Activated CD8-positive, alpha-beta memory T cell treated with anti-CD3 and anti-CD28 coated beads, Interleukin-2, amount 10 ng/mL, durations not matched to agents 7 days and 5 days (primary cell): Measurements from ENCODE around the gene EIF4A2. TPM values are rescaled to one million over a fixed set of nuclear protein-coding genes. Genes with fewer than 3 reads are reported as not detected.

Experiments
- ATAC-seq: fragments of 150-1000 bp; cut with Tn5 transposase; one replicate; pipeline ENCODE4 v1.10.0; 2021; ENCODE audit warnings: moderate library complexity
- CTCF ChIA-PET: fragments of 350-600 bp; sonication (Branson Sonifier 250); formaldehyde crosslinking; loops from one replicate; lab custom pipeline; 2021; ENCODE audit warnings: antibody characterized with exemption; lab: Charles Lee
- DNase-seq: peaks from one replicate; pipeline ENCODE4 v3.0.0-alpha.2; 2020
- H3K27ac Mint-ChIP-seq: one replicate; pipeline ENCODE4 v1.8.0; 2021; ENCODE audit warnings: mild to moderate bottlenecking, mixed read lengths
- H3K27me3 Mint-ChIP-seq: one replicate; pipeline ENCODE4 v1.8.0; 2021; ENCODE audit warnings: mixed read lengths
- H3K36me3 Mint-ChIP-seq: one replicate; pipeline ENCODE4 v1.8.0; 2021; ENCODE audit warnings: mild to moderate bottlenecking, mixed read lengths
- H3K4me1 Mint-ChIP-seq: one replicate; pipeline ENCODE4 v1.8.0; 2021; ENCODE audit warnings: mixed read lengths
- H3K4me3 Mint-ChIP-seq: one replicate; pipeline ENCODE4 v1.8.0; 2021; ENCODE audit warnings: mild to moderate bottlenecking, moderate library complexity, mixed read lengths
- H3K9me3 Mint-ChIP-seq: one replicate; pipeline ENCODE4 v1.8.0; 2022; ENCODE audit warnings: low read depth, mixed read lengths
- total RNA-seq, 2 experiments: library from RNA; stranded (reverse); gene quantifications; one replicate each; pipeline ENCODE4 v1.2.3, GENCODE V29; 2021

The EIF4A2 gene
- total RNA-seq, 2 experiments from 2014 or later, result 374 to 441 TPM

DNA sequence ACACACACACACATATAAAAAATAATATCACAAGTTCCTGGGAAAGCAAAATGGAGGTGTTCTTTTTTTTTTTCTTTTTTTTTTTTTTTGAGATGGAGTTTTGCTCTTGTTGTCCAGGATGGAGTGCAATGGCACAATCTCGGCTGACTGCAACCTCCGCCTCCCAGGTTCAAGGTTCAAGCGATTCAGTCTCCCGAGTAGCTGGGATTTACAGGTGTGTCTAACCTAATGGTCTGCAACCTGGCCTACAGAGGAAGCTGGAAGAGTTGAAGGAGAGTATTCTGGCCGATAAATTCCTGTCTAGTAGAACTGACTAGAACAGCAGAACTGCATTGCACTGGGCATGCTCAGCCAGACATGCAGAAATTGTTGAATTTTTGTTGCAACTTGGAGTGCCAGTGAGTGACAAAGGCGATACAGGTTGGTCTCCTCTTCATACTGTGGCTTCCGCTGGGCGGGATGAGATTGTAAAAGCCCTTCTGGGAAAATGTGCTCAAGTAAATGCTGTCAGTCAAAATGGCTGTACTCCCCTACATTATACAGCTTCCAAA lies 22.4 kb upstream of the EIF4A2 start:
- CTCF ChIA-PET, result interaction anchor here (0.9 to 1.2 kb wide), 2 partner anchors 144 to 147 kb away, joined by 3 to 4 read pairs; no protein-coding TSS in a partner anchor
- Mint-ChIP-seq H3K27ac (no peak overlapping the region), H3K4me1 (no peaks in the 10 kb centered on the region), H3K4me3 (no peak overlapping the region), H3K27me3 (no peaks in the 10 kb centered on the region), H3K9me3 (no peaks in the 10 kb centered on the region), H3K36me3 (no peaks in the 10 kb centered on the region)
- ATAC-seq (no peak), DNase-seq (no peak)

DNA sequence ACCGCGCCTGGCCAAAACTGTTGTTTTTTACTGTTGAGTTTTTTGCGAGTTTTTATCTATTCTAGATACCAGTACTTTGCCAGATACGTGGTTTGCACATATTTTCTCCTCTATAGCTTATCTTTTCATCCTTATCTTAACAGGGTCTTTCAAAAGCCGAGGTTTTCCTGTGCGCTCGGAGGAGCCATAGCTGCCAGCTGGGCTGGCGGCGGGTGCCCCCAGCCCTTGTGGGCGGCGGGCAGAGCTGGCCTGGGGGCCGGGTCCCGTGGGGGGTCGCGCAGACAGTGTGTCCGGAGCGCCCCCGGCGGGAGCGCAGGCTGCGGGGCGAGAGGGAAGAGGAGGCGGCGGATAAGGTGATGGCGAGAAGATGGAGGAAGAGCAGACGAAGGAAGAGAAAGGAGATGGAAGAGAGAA lies 11.1 kb upstream of the EIF4A2 start:
- Mint-ChIP-seq H3K27me3 (no peaks in the 10 kb centered on the region), H3K36me3 (no peaks in the 10 kb centered on the region), H3K27ac (peak overlapping the region; percentile 88), H3K4me3 (peak overlapping the region; percentile 78), H3K4me1 (peaks cover 22% of the 10 kb centered on the region), H3K9me3 (no peaks in the 10 kb centered on the region)
- CTCF ChIA-PET, result interaction anchor here (1.0 to 2.2 kb wide), 7 partner anchors 11 to 157 kb away, joined by 3 to 17 read pairs (median 7); partner anchors contain the start of gene EIF4A2
- ATAC-seq (peak; percentile 52), DNase-seq (peak; percentile 41)

DNA sequence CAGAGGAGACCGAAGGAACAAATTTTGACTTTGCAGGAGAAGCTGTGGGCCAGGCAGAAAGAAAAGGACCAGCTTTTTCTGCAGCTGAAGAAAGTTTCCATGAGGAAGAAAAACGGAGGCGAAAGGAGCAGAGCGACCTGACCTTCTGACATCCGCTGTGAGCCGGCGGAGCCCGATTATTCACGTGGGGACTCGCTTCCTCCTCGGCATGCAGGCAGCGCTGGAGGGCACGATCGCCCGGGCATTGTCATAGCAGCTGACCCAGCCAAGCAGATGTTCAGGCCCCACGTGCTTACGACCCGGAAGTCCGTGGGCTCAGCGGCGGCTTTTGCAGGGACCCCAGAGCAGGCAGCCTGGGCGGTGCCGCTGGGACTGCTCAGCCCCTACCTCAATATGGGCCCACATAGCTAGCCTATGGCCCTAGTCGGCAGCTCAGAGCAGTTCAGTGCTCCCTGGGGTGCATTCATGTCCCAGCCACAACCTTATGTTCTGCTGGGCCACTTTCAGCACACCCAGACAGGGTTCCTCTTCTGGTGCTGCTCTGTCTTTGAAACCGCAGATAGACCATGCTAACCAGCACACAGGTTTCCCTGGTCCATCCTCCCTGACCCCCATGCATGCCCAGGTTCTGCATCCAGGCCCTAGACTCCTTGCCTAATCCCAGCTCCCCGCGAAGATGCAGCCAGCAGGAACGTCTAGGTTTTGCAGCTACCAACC lies 10.5 kb upstream of the EIF4A2 start:
- Mint-ChIP-seq H3K4me1 (peaks cover 22% of the 10 kb centered on the region), H3K4me3 (peak overlapping the region; percentile 78), H3K36me3 (no peaks in the 10 kb centered on the region), H3K27me3 (no peaks in the 10 kb centered on the region), H3K9me3 (no peaks in the 10 kb centered on the region), H3K27ac (peak overlapping the region; percentile 88)
- ATAC-seq (peak; percentile 95), DNase-seq (peak; percentile 88)
- CTCF ChIA-PET, result interaction anchor here (0.7 to 2.2 kb wide), 8 partner anchors 10 to 158 kb away, joined by 3 to 17 read pairs (median 6); partner anchors contain the start of gene EIF4A2

DNA sequence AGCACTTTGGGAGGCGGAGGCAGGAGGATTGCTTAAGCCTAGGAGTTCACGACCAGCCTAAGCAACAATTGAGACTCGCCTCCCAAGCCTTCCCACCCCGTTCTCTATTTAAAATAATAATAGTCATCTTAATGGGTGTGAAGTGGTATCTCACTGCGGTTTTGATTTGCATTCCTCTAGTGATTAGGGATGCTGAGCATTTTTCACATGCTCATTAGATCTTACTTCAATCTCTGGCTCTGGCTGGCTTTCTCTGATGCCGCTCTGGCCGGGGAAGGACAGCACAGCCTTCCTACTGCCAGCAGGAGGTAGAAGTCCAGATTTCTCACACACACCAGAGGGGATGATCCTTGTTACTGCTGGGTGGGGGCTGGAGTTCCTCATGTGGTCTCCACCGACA lies 7.4 kb upstream of the EIF4A2 start:
- H3K36me3 Mint-ChIP-seq, result no peaks in the 10 kb centered on the region
- CTCF ChIA-PET, result interaction anchor here (0.7 kb wide), 1 partner anchor 159 kb away, joined by 3 read pairs; no protein-coding TSS in a partner anchor
- no peaks in the 10 kb centered on the region for H3K27me3 Mint-ChIP-seq
- ATAC-seq (no peak), DNase-seq (no peak)
- H3K9me3 Mint-ChIP-seq, result no peaks in the 10 kb centered on the region
- H3K4me1 Mint-ChIP-seq, result peaks cover 21% of the 10 kb centered on the region
- no peak overlapping the region for H3K4me3 Mint-ChIP-seq
- H3K27ac Mint-ChIP-seq, result no peak overlapping the region

DNA sequence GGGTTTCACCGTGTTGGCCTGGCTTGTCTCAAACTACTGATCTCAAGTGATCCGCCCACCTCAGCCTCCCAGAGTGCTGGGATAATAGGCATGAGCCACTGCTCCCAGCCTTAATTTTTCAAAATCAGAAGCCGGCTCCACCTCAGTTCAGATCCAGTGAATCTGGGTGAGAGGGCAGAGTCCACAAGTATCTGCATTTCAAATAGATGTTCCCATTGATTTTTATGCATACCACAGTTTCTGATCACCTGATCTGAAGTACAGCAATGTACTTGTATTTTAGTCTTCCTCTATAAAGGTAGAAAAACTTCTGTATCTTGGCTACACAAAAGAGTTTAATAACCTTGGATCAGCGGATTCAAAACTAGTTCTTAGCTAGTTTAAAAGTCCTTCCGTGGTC lies 4.2 kb upstream of the EIF4A2 start:
- peaks cover 9% of the 10 kb centered on the region for H3K36me3 Mint-ChIP-seq
- H3K27me3 Mint-ChIP-seq, result peaks cover 2% of the 10 kb centered on the region

DNA sequence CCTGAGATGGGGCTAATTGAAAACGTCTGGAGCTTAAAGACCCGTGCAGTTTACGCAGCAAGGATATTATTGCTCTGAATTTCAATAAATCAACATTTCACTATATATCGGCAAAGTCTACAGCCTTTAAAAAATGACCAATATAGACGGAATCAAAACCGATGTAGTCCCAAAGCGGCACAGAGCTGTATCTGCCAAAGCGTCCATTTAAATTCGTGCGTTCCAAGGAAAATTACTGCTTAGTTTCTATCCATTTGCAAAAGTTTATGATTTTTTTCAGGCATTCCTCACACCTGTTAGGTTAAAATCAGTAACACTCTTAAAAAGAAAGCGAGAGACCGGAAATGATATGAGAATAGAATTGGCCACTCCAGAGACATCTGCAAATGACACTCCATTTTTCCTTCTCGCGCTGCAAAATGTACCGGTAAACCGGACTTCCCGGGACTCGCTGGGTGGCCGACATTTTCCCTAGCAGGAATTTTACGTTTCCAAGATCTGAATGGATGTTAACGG lies 777 bp upstream of the EIF4A2 start:
- peaks cover 43% of the 10 kb centered on the region for H3K36me3 Mint-ChIP-seq
- H3K4me3 Mint-ChIP-seq, result peak overlapping the region; percentile 100
- CTCF ChIA-PET, result interaction anchor here (1.0 to 3.4 kb wide), 5 partner anchors 10 to 357 kb away, joined by 3 to 24 read pairs (median 7); partner anchors contain the start of gene RPL39L
- peaks cover 2% of the 10 kb centered on the region for H3K27me3 Mint-ChIP-seq
- peaks cover 33% of the 10 kb centered on the region for H3K4me1 Mint-ChIP-seq
- no peaks in the 10 kb centered on the region for H3K9me3 Mint-ChIP-seq
- ATAC-seq, result peak; percentile 9
- H3K27ac Mint-ChIP-seq, result peak overlapping the region; percentile 100
- no peak for DNase-seq

More for the DNA sequence above, 4.2 kb upstream of the EIF4A2 start:
- H3K4me3 Mint-ChIP-seq, result no peak overlapping the region
- ATAC-seq (no peak), DNase-seq (no peak)
- no peak overlapping the region for H3K27ac Mint-ChIP-seq
- CTCF ChIA-PET, result no interaction called here
- peaks cover 8% of the 10 kb centered on the region for H3K4me1 Mint-ChIP-seq
- H3K9me3 Mint-ChIP-seq, result no peaks in the 10 kb centered on the region

DNA sequence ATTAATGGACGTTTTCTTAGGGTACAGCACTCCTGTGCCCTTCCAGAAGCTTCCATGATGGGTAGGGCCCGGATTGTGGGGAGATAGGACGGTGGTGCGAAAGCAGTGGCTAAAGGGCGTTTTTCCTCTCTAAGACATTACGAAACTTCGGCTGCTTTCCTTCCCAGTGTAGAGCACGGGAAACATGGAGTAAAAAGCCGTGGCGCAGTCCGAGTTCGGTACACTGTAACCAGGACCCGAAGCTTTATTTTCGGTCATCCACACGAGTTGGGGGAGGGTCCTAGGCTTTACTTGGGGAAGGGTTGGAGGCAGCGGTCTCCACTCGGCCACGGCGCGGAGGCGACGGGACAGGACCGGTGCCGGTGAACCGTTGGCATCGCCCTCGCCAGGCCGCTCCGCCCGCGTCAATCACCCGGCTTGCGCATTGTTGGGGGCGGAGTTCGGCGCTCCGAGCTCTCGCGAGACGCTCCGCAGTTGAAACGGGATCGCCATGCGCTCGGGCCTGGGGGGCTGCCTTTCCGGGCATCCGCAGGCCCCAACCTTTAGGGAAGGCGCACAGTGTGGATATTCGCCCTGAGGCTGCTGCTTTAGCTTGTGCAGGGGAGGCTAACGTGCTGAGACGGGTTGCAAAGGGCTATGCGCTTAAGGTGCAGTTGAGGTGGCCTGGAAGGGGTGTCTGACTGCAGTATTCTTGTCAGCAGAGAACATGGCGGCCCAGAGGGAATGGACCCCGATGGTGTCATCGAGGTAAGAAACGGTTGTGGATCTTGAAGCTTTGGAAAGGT lies 546 bp downstream of the EIF4A2 start:
- Mint-ChIP-seq H3K4me3 (peak overlapping the region; percentile 100), H3K9me3 (no peaks in the 10 kb centered on the region), H3K27ac (peak overlapping the region; percentile 100), H3K4me1 (peaks cover 47% of the 10 kb centered on the region), H3K27me3 (peaks cover 2% of the 10 kb centered on the region), H3K36me3 (peaks cover 57% of the 10 kb centered on the region)
- DNase-seq, result peak; percentile 89
- CTCF ChIA-PET, result interaction anchor here (1.0 to 3.4 kb wide), 7 partner anchors 11 to 355 kb away, joined by 3 to 24 read pairs (median 7); partner anchors contain the start of gene RPL39L
- ATAC-seq, result peak; percentile 66

DNA sequence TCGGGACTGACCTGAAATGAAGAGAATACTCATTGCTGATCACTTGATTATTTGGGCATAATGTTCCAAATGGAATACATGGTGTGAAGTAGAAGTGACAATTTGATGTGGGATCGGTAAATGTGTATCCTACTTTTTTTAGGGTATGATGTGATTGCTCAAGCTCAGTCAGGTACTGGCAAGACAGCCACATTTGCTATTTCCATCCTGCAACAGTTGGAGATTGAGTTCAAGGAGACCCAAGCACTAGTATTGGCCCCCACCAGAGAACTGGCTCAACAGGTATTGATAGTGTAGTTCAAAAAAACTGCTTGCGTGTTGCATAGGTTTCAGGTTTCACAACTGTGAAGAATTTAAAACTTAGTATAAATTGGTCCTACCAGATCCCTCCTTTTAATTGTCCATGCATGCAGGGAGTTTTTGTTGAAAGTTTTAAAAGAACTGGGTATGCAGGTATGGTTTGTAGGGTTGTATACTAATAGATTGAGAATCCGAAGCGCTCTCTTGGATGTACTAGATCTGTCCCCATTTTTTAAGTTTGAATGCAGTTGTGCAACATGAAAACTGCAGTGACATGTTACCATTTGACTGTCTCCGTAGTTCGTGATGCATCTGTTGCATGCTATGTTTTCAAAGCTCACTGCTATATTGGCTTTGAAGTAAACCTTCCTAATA lies 1.6 kb downstream of the EIF4A2 start:
- Mint-ChIP-seq H3K27ac (peak overlapping the region; percentile 100), H3K27me3 (peaks cover 2% of the 10 kb centered on the region), H3K9me3 (no peaks in the 10 kb centered on the region), H3K4me1 (peaks cover 53% of the 10 kb centered on the region), H3K36me3 (peaks cover 63% of the 10 kb centered on the region), H3K4me3 (peak overlapping the region; percentile 100)
- CTCF ChIA-PET, result interaction anchor here (1.0 to 3.4 kb wide), 7 partner anchors 12 to 169 kb away, joined by 3 to 24 read pairs (median 5); no protein-coding TSS in a partner anchor
- ATAC-seq, result no peak
- DNase-seq, result no peak

DNA sequence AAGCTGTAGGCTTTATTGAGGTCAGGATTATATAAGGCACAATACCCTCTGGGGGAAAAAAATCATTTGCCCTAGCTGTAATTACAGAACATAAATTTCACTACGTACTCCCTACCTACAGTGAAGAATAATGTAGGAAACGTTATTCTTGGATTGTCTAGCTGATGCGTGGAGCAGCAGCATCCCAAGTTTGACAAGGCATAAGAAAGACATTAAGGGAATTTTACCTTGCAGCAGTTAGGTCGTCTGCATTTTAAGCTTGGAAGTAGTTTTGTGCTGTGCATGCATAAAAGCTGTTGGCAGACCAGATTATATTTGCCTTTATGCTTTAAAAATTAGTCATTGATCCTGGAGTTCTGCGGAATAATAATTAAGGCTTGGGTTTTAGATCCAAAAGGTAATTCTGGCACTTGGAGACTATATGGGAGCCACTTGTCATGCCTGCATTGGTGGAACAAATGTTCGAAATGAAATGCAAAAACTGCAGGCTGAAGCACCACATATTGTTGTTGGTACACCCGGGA lies 2.2 kb downstream of the EIF4A2 start:
- H3K4me1 Mint-ChIP-seq, result peaks cover 55% of the 10 kb centered on the region
- H3K4me3 Mint-ChIP-seq, result peak overlapping the region; percentile 100
- no peaks in the 10 kb centered on the region for H3K9me3 Mint-ChIP-seq
- CTCF ChIA-PET, result interaction anchor here (0.8 to 1.2 kb wide), 4 partner anchors 13 to 168 kb away, joined by 3 read pairs; no protein-coding TSS in a partner anchor
- H3K27ac Mint-ChIP-seq, result peak overlapping the region; percentile 100
- peaks cover 69% of the 10 kb centered on the region for H3K36me3 Mint-ChIP-seq
- DNase-seq, result no peak
- H3K27me3 Mint-ChIP-seq, result peaks cover 2% of the 10 kb centered on the region
- no peak for ATAC-seq

DNA sequence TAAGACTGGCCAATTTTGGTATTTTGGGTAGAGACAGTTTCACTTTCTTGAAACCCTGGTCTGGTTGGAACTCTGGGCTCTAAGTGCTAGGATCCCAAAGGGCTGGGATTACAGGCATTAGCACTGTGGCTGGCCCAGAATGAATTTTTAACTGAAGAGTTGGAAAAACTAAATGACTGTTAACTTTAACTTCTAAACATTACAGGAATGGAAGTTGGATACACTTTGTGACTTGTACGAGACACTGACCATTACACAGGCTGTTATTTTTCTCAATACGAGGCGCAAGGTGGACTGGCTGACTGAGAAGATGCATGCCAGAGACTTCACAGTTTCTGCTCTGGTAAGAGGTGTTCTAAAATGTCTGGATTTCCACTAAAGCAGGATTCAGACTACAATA lies 3.5 kb downstream of the EIF4A2 start:
- CTCF ChIA-PET, result no interaction called here
- peak overlapping the region; percentile 100 for H3K4me3 Mint-ChIP-seq
- H3K36me3 Mint-ChIP-seq, result peaks cover 77% of the 10 kb centered on the region
- H3K27me3 Mint-ChIP-seq, result peaks cover 2% of the 10 kb centered on the region
- peak overlapping the region; percentile 100 for H3K27ac Mint-ChIP-seq
- peaks cover 54% of the 10 kb centered on the region for H3K4me1 Mint-ChIP-seq
- no peaks in the 10 kb centered on the region for H3K9me3 Mint-ChIP-seq
- DNase-seq, result no peak
- ATAC-seq, result no peak

DNA sequence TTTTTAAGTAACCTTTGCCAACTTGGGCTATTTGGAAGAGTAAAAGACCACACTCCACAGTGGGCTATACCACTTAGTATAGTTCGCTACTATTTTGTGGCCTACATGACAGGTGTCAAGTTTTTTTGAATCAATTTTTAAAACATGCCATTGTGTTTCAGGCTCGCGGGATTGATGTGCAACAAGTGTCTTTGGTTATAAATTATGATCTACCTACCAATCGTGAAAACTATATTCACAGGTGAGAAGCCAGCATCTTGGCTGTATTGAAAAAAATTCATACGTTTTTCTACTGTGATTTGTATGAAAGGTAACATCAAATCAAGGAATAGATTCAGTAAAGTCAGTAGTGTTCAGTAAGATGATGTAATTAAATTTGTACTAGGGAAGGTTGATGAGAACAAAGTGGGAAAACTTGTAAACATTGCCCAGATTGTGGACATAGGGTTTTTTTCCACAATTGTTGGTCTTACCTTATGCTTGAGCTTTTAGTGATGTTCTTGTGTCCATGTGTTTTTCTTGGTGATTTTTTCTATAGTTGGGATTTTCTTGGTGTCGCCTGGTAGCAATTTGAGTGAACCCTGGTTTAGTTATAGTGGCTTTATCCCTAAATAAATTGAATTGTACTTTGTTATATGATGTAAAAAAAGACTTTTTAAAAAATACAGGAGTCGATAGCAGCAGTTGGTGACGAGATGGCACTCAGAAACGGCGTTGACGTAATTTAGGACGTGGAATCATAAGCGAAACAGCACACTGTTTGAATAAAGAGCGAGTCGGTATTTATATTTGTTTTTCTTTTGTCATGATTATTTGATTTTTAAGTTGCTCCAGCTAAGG lies 4.5 kb downstream of the EIF4A2 start:
- Mint-ChIP-seq H3K4me3 (peak overlapping the region; percentile 100), H3K4me1 (peaks cover 48% of the 10 kb centered on the region), H3K36me3 (peaks cover 84% of the 10 kb centered on the region), H3K27me3 (peaks cover 2% of the 10 kb centered on the region), H3K9me3 (no peaks in the 10 kb centered on the region), H3K27ac (peak overlapping the region; percentile 100)
- CTCF ChIA-PET, result interaction anchor here (1.2 kb wide), 1 partner anchor 17 kb away, joined by 3 read pairs; no protein-coding TSS in a partner anchor
- no peak for ATAC-seq
- no peak for DNase-seq
